Spleen (tissue), 7 donors: ENCODE measurements around the gene ZNF503.

Experiments used
- CTCF ChIP-seq, 11 experiments: fragments of 200-600 bp in 7 of 11; fragments of 450-650 bp in 4 of 11; sonication (generic) in 4 of 11; IDR thresholded peaks in 8 of 11; conservative IDR thresholded peaks in 3 of 11; 1 replicate in 7 of 11; 2 replicates in 4 of 11; pipeline versions ENCODE4 v1.4.0 to v1.8.0; 2016 to 2021; ENCODE audit warnings: antibody characterized with exemption in 11 of 11, inconsistent platforms in 4 of 11, mild to moderate bottlenecking in 1 of 11
- POLR2A ChIP-seq, 3 donors: fragments of 450-650 bp; IDR thresholded peaks; one replicate each; pipeline ENCODE4 v1.5.1; 2017; ENCODE audit warnings: antibody characterized with exemption in 3 of 3, mild to moderate bottlenecking in 1 of 3
- donor health status: DM: no; HTN: no; CAD: no; lungs with moderate emphysema.
- donor health status: DM: no; HTN: no; CAD: no.
- donor health status: DM: no; HTN: no; CAD: no.

- TF ChIP-seq POLR2A (IDR thresholded peaks at IDR 0.05) (no peak), CTCF (IDR thresholded peaks at IDR 0.05 in 8 of 11, conservative IDR thresholded peaks at IDR 0.05 in 3 of 11) (no peak)
These were observed 31.7 kb upstream of the ZNF503 start for GRCh38 chr10:75433216-75433615.
